NAMALWA (cell line): ENCODE measurements around the gene MARCHF10.

Experiments
- DNase-seq: peaks from one replicate; pipeline ENCODE4 v3.0.0-alpha.2; 2015; ENCODE audit warnings: low spot score

Gene MARCHF10

GRCh38 chr17:62822080-62822904, 14.2 kb upstream of the MARCHF10 start:
- no peak for DNase-seq

DNA sequence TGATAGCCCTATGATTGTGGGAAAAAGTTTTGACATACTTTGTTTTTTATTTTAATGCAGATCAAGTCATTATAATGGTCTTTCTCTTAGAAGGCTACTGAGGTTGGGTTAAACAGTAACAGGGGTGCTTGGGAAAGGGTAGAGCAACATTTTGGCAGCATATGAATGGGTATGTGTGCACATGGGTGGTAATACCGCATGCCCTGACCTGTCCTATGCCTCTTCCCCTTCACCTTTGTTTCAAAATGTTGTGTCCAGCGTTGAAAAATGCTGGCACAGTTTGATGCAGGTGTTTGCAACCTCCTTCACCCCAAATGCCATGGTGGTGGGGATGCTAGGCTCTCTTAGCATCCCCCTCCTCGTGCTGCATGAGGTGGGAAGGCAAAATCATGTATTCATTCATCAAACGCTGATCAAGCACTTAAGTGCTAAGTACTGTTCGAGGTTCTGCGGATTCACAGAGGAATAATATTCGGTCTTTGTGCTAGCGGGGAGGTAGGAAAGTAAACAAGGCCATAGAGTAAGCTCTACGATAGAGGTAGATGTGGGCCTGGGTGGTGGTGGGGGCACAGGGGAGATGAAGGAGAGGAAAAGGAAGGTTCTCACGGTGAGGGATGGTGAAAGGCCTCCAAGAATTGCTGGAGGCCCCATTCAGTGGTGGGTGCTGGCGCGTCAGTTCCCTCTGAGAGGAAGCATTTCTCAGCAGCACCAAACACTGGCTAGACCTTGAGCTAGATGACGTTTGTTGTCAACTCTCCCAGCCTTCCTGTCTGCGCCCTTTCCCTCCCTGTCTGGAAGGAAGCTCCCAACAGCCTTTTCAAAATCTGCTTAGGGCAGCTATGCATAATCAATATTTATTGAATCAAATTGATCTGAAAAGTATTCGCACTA, 13.3 kb upstream of the MARCHF10 start:
- DNase-seq = no peak

- no peak for DNase-seq
These were observed 11.6 kb upstream of the MARCHF10 start for GRCh38 chr17:62819511-62820221.

- no peak for DNase-seq
These were observed 10.4 kb upstream of the MARCHF10 start for GRCh38 chr17:62818526-62818925.

DNA sequence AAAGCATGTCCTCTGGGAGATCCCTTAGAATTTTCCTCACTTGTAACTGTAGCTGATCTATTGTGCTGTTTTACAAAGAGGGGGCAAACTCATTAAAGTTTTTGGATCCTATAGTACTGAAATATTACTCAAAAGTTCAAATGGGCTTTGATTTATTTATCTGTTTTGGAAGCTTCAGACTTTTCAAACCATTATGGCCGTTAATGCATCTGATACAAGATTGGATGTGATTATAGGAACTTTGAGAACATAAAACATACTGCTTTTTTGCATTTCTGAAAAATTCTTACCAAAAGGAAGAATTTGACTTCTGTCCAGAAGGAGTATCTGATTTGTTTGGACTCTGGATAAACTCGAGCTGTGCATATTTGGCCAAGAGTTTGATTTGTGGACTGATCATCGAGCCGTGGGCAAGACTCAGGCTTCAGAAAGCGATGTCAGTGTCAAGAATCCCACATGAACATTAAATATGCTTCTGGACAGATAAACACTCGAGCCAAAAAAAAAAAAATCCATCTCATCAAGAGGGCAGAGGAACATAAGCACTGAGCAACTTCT, 8.2 kb upstream of the MARCHF10 start:
- no peak for DNase-seq

DNA sequence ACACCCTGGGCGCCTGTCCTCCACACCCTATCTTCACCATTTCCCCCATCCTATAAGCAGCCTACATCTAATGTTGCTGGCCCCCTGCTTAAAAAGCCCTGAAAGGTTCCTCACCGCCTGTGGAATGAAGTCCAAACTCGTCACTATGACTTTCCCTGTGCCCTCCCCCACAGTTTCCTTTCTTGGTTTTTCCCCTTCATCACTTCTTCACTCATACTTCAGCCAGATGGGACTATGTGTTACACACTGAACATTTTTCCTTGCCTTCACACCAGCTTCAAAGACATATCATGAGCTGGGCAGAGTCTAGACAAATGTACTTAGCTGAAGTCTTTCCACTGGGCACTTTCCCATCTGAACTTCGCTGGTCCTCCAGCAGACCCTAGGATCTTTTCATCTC, 1.5 kb upstream of the MARCHF10 start:
- DNase-seq = no peak

DNA sequence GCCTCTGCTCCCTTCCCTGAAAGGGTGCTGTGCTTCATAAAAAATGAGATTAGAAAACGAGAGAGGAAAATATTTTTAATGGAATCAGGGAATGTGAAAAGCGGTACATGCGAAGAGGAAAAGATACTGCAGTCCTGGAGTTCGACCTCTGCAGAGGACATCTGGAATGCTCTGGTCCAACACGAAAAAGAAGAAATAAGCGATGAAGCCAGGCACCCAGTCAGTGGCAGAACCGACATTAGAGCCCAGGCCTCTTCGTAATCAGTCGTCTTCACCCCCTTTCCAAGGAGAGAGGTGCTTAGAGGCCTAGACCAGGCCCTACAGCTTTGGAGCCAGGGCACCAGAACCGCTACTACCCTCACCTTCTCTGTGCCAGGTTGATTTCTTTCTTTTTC, 459 bp upstream of the MARCHF10 start:
- DNase-seq = no peak

GRCh38 chr17:62805234-62805633, 2.9 kb downstream of the MARCHF10 start:
- DNase-seq = no peak

DNA sequence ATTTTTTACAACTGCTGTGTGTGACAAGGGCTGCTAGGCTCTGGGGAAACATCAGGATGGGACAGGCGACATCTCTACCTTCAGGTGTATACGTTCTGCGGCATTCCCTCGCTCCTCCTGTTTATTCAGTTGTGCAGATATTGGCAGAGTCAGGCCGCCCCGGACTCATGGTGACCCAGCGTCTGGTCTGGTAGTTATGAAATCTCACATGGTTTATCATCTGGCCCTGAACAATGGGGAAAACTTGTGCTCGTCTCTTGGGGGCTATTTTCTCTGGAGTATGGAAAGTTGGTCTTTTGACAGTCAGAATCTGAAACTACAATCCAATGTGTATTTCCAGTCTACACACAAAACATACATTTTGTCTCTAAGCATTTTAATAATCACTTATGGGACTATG, 3.3 kb downstream of the MARCHF10 start:
- DNase-seq = no peak

DNA sequence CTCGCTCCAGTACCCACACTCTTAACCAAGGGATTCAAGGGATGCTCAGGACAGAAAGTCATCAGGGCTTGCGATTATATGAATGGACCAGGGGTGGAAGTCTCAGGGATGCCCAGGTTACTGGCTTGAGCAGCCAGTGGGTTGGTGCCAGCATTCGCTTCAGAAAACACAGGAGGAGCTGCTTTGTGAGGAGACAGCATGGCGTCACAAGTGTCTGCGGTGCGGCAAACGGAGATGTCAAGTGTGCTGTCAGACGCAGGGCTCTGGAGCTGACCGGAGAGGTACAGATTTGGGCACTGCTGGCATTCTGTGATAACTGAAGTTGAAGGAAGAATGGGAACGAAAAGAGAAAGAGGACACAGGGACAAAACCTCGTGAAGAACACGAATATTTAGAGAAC, 4.1 kb downstream of the MARCHF10 start:
- no peak for DNase-seq

DNA sequence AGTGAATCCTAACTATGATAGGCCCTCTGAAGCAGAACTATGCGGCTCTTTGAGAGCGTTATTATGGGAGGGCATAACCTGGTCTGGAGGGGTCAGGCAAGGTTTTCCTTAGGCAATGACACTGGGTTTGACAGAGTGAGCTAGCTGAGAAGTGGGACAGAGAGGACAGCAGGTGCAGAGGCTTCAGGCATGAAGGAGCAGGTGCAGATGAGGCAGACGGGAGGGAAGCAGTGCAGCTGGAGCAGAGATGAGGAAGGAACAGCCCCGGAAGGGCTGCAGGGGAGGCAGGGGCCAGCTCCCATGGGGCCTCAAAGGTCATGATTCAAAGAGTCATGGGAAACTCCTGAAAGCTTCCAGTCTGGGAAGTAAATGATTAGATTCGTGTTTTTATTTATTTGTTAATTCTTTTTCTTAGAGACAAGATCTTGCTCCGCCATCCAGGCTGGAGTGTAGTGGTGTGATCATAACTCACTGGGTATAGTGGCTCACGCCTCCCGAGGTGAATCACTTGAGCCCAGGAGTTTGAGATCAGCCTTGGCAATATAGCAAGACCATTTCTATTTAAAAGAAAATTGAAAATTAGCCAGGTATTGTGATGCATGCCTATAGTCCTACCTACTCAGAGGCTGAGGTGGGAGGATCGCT, 5.4 kb downstream of the MARCHF10 start:
- peak; percentile 41 for DNase-seq

GRCh38 chr17:62801553-62802114, 6.5 kb downstream of the MARCHF10 start:
- no peak for DNase-seq

DNA sequence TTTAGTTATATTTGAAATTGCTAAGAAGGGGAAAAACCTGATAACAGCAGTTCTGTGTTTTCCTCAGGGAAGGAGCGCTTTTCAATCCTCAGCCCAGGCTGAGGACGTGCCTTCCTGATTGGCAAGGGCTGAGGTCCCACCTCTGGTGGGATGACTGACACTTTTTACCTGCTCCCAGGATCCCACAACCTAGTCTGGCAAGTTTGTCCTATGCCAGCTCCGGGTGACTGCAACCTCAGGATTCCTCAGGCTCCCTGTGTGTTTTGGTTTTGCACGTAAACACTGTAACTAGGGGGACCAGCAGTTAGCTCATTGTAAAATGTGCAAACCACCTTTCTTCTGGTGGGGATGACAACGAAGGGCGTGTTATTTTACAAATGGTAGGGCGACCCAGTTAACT, 7.5 kb downstream of the MARCHF10 start:
- no peak for DNase-seq

DNA sequence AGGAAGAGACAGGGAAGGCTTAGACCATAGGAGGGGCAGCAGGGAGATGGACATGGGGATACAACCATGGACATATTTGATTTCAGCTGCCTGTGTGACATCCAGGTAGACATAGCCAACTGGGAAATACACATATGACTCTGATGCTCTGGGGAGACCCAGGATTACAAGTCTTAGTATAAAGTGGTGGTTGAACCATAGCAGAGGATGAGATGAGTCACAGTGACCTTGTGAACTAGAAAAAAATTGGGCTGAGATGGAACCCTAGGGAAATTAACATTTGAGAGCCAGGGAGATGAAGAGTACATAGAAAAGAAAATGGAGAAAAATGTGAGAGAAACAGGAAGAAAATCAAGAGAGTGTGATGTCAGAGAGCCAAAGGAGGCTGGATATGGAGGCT, 10.2 kb downstream of the MARCHF10 start:
- DNase-seq = no peak

DNA sequence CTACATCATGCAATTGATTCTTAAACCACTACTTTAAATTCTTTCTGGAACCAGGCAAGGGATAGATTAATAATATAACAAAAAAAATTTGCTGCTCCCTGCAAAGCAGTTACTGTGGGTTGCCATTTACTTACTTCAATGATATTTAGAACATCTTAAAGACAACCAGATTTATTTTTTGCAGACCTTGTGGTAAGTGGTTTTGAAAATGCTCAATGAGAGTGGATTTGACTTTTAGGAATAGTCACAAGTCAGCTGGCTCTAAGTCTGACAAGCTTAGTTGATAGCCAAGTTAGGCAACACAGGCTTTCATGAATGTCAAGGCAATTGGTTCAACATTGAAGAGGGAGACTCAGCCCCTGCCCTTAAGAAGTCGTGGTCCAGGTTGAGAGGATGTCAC, 11.8 kb downstream of the MARCHF10 start:
- DNase-seq = no peak

- DNase-seq = no peak
These were observed 13.5 kb downstream of the MARCHF10 start for GRCh38 chr17:62794666-62794971.

DNA sequence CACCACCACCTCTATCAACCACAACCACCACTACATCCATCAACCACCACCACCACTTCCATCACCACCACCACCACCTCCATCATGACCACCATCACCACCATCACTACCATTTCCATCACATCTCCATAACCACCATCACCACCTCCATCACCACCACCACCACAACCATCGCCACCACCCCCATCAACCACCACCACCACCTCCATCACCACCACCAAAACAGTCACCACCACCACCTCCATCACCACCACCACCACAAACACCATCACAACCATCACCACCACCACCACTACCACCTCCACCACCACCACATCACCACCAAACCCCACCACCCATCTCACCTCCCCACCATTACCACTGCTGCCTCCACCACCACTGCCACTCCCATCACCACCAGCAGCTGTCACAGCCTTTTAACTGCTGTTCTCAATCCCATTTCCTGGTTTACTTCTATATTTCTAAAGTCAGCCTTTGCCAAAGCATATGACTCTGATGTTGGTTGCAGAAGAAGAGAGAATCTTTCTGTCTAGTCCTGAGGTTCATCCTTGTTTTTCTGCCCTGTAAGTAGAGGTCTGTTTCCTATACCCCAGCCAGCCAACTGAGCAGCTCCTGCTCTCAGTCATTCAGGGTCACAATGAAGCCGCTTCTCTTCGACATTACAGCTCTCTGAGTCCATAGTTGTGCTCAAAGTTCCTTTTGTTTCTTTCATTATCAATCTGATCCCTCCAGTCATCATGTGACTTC, 14.0 kb downstream of the MARCHF10 start:
- DNase-seq = no peak

GRCh38 chr17:62792447-62792800, 15.7 kb downstream of the MARCHF10 start:
- no peak for DNase-seq

- no peak for DNase-seq
These were observed 16.2 kb downstream of the MARCHF10 start for GRCh38 chr17:62791767-62792446.

- no peak for DNase-seq
These were observed 16.8 kb downstream of the MARCHF10 start for GRCh38 chr17:62791235-62791734.
